KMS-11 (cell line): ENCODE measurements around the gene RAD9A.

ENCODE experiments used
- H2AFZ ChIP-seq: fragments of 200-600 bp; sonication (generic); 2 replicates; pipeline ENCODE4 v1.6.1; 2016; ENCODE audit warnings: antibody characterized with exemption, mixed run types, low read depth
- H3K27ac ChIP-seq: fragments of 200-600 bp; sonication (generic); 2 replicates; pipeline ENCODE4 v1.6.1; 2016; ENCODE audit warnings: mild to moderate bottlenecking, mixed run types
- H3K27me3 ChIP-seq: fragments of 200-600 bp; sonication (generic); 2 replicates; pipeline ENCODE4 v1.6.1; 2017; ENCODE audit warnings: mild to moderate bottlenecking, low read depth, mixed run types, moderate library complexity; ENCODE audit not compliant: insufficient read depth
- H3K36me3 ChIP-seq: fragments of 200-600 bp; sonication (generic); 2 replicates; pipeline ENCODE4 v1.6.1; 2017; ENCODE audit warnings: mild to moderate bottlenecking, mixed run types; ENCODE audit not compliant: insufficient read depth
- H3K4me1 ChIP-seq: fragments of 200-600 bp; sonication (generic); 2 replicates; pipeline ENCODE4 v1.6.1; 2016; ENCODE audit warnings: mild to moderate bottlenecking, low read depth, mixed run types; ENCODE audit not compliant: poor library complexity, severe bottlenecking
- H3K4me2 ChIP-seq: fragments of 200-600 bp; sonication (generic); 2 replicates; pipeline ENCODE4 v1.7.0; 2016; ENCODE audit warnings: mild to moderate bottlenecking, mixed run types
- H3K4me3 ChIP-seq: fragments of 200-600 bp; sonication (generic); IDR thresholded peaks from 2 replicates; pipeline ENCODE4 v1.6.1; 2017; ENCODE audit warnings: low read depth, low read length, mixed read lengths; ENCODE audit not compliant: insufficient read depth
- H3K79me2 ChIP-seq: fragments of 200-600 bp; sonication (generic); 2 replicates; pipeline ENCODE4 v1.6.1; 2016; ENCODE audit warnings: low read depth, mixed run types; ENCODE audit not compliant: insufficient read depth
- H3K9ac ChIP-seq: fragments of 200-600 bp; sonication (generic); 2 replicates; pipeline ENCODE4 v1.6.1; 2016; ENCODE audit warnings: mild to moderate bottlenecking, mixed run types
- H4K20me1 ChIP-seq: fragments of 200-600 bp; sonication (generic); 2 replicates; pipeline ENCODE4 v1.6.1; 2016; ENCODE audit warnings: mild to moderate bottlenecking, mixed run types; ENCODE audit not compliant: insufficient read depth
- CTCF ChIP-seq: fragments of 200-600 bp; sonication (generic); conservative IDR thresholded peaks from 2 replicates; pipeline ENCODE4 v1.6.1; 2017; ENCODE audit warnings: low read depth, mild to moderate bottlenecking, antibody characterized with exemption, low read length, moderate library complexity, mixed read lengths

Gene RAD9A

DNA sequence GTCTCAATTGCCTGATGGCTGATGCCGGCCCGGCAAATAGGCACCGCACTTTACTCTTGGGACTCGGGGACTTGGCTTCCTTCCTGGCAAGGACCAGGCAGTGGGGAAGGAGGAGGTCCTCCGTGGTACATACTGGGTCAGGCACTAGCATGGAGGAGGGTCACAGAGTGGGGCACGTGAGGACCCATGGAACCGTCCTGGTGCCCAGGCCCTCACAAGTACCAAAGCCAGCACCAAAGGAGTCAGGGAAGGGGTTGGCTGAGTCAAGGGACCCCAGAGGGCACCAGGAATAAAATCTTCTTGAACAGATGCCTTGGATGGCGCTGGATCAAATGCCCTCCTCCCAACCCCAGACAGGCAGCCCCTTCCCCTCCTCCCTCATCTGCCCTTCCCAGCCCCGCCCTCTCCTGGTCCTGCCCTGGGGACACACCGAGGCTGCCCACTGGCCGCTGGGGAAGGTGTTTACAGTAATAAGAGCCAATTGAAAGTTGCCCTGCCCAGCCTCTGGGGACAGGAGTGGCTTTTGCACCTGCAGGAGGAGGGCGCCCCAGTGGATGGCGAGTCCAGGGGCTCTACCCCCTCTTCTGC lies 18.1 kb downstream of the RAD9A start:
- Histone ChIP-seq H3K4me3 (no peak overlapping the region), H3K9ac (no peak overlapping the region), H3K4me1 (no peaks in the 10 kb centered on the region), H3K79me2 (no peaks in the 10 kb centered on the region), H3K4me2 (no peak overlapping the region), H3K27ac (no peak overlapping the region), H3K36me3 (no peaks in the 10 kb centered on the region), H2AFZ (no peak overlapping the region), H4K20me1 (no peaks in the 10 kb centered on the region), H3K27me3 (peaks cover 14% of the 10 kb centered on the region; the same call in 1 of the 2 replicates)
- no peak for TF ChIP-seq CTCF

DNA sequence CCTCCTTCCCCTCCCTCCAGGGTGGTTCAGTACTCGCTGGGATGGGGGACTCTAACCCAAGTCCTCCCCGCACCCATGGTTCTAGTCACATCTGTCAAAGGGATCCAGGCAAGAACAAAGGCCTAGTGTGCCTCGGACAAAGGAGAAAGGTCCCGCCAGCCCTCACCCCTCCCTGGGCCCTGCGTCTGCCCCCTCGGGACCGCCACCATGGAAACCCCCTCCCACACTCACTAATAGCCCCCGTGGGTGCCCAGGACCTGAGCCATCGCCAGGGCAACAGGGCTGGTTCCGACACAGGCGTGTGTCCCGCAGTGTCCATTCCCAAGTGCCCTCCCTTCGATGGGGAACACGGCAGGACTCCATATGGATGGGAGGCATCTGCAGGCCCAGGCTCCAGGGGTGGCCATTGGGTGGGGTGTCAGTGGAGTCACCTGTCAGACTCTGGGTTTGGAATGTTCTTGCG lies 18.6 kb downstream of the RAD9A start:
- Histone ChIP-seq H3K4me3 (no peak overlapping the region), H3K27me3 (peaks cover 16% of the 10 kb centered on the region; the same call in 1 of the 2 replicates), H3K4me1 (no peaks in the 10 kb centered on the region), H4K20me1 (no peaks in the 10 kb centered on the region), H3K36me3 (no peaks in the 10 kb centered on the region), H3K9ac (no peak overlapping the region), H3K79me2 (no peaks in the 10 kb centered on the region), H3K4me2 (no peak overlapping the region), H3K27ac (no peak overlapping the region), H2AFZ (no peak overlapping the region)
- no peak for TF ChIP-seq CTCF

DNA sequence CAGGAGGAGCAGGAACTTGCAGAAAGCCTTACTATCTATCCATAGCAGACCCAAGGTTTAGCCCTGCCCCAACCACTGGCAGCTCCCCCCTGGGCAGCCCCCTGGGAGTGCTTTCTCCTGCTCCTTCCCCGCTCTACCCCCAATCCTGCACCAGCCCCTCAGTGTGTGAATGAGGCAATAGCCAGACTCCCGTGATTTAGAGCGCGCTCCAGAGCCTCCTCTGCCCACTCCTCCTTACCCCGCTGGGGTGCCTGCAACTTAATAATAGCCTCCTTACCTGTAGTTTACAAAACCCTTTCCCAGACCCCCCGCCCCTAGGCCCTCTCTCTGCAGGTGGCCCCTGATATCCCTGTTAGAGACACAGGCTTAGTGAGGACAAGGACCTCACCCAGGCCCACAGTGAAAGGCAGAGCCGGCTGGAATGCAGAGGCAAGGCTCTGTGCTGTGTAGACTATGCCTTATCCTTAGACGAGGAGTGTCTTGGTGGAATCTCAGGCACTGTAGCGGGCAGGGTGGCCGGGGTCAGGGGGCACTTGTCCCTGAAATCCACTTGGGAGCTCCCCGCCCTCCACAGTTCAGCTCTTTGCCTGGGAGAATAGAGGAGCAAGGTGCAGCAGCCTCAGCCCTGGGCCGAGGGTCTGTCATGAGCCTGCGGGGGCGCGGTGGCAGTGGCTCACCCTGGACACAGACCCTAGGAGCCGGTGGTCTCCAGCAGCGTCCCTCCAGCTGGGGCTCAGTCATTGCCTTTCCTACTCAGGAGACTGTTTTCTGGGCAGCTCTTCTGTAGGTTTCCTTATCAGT lies 19.4 kb downstream of the RAD9A start:
- H3K4me1 ChIP-seq: no peaks in the 10 kb centered on the region
- H2AFZ ChIP-seq: no peak overlapping the region
- H3K9ac ChIP-seq: no peak overlapping the region
- no peaks in the 10 kb centered on the region for H3K36me3 ChIP-seq
- no peak for TF ChIP-seq CTCF
- peaks cover 16% of the 10 kb centered on the region; the same call in 1 of the 2 replicates for H3K27me3 ChIP-seq
- no peak overlapping the region for H3K27ac ChIP-seq
- H4K20me1 ChIP-seq: no peaks in the 10 kb centered on the region
- H3K4me3 ChIP-seq: no peak overlapping the region
- H3K4me2 ChIP-seq: no peak overlapping the region
- no peaks in the 10 kb centered on the region for H3K79me2 ChIP-seq

- Histone ChIP-seq H3K27ac (no peak overlapping the region), H3K36me3 (no peaks in the 10 kb centered on the region), H3K79me2 (no peaks in the 10 kb centered on the region), H3K4me3 (no peak overlapping the region), H3K9ac (no peak overlapping the region), H2AFZ (no peak overlapping the region), H4K20me1 (no peaks in the 10 kb centered on the region), H3K4me1 (no peaks in the 10 kb centered on the region), H3K27me3 (peaks cover 16% of the 10 kb centered on the region; the same call in 1 of the 2 replicates), H3K4me2 (no peak overlapping the region)
- TF ChIP-seq CTCF: no peak
Observed at GRCh38 chr11:67411785-67412152, 20.0 kb downstream of the RAD9A start.
